ENCODE measurements around the gene NCF2.

Gene NCF2

DNA sequence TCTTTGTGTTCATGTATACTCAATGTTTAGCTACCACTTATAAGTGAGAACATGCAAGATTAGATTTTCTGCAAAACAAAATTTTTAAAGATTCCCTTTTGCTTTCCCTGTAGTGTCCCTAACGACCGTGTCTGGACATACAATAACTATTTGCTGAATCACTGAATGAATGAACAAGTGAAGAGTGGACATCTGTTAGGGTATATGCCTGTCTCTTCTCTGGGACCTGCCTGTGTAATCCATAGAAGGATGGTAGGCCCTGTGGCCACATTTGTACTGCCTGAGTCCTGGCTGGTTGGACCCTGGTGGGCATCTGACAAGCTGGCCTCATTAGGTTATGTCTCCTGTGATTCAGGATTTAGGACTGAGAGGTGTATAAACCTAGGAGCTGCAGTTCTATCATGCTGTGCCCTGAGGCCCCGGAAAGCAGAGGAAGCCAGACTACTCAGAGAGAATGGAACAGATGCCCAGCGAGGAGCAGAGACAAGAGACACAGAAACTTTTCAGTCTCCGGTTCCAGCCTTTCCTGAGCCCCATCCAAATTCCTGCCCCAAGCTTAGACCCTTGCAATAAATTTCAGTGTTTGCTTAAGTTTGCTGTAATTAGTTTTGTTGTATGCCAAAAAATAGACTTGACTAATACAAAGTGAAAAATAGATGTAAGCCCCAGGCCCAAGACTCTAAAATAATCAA is 7.5 kb upstream of the NCF2 start:
- DNase-seq (ENCODE audit: low spot score): no peak
- in situ Hi-C loops (cut with MboI; ENCODE audit: low sequenced_read_pairs, unreplicated experiment): no loop called here
- TF ChIP-seq, protein P1, sequence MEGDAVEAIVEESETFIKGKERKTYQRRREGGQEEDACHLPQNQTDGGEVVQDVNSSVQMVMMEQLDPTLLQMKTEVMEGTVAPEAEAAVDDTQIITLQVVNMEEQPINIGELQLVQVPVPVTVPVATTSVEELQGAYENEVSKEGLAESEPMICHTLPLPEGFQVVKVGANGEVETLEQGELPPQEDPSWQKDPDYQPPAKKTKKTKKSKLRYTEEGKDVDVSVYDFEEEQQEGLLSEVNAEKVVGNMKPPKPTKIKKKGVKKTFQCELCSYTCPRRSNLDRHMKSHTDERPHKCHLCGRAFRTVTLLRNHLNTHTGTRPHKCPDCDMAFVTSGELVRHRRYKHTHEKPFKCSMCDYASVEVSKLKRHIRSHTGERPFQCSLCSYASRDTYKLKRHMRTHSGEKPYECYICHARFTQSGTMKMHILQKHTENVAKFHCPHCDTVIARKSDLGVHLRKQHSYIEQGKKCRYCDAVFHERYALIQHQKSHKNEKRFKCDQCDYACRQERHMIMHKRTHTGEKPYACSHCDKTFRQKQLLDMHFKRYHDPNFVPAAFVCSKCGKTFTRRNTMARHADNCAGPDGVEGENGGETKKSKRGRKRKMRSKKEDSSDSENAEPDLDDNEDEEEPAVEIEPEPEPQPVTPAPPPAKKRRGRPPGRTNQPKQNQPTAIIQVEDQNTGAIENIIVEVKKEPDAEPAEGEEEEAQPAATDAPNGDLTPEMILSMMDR (IDR thresholded peaks at IDR 0.05; ENCODE audit: borderline replicate concordance, control extremely low read depth, extremely low read depth, insufficient read depth, missing control alignments): no peak

DNA sequence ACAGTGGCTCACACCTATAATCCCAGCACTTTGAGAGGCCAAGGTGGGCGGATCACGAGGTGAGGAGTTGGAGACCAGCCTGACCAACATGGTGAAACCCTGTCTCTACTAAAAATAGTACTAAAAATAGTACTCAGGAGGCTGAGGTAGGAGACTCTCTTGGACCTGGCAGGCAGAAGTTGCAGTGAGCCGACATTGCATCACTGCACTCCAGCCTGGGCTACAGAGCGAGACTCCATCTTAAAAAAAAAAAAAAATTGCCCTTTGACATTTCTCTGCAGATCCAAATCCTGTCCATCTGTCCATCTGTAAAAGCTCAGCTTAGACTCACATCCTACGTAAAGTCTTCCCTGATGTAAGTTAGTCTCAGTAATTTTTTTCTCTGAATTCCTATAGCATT is 6.2 kb upstream of the NCF2 start:
- no peak for DNase-seq (ENCODE audit: low spot score)

DNA sequence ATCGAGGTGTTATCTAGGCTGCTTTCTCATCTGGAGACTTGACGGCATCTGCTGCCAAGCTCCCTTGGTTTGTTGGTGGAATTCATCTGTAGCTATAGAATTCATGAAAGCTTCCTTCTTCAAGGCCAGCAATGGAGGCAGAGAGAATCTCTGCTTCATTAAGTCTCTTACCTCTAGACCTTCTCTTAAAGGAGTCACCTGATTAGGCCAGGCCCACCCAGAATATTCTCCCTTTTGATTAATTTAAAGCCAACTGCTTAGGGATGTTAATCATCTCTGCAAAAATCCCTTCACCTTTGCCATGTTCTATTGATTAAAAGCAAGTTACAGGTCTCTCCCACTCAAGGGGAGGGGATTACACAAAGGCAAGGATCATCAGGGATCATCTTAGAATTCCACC is 5.3 kb upstream of the NCF2 start:
- DNase-seq (ENCODE audit: low spot score): no peak
- TF ChIP-seq, protein P1 (IDR thresholded peaks at IDR 0.05; ENCODE audit: borderline replicate concordance, control extremely low read depth, extremely low read depth, insufficient read depth, missing control alignments): no peak
- in situ Hi-C loops (cut with MboI; ENCODE audit: low sequenced_read_pairs, unreplicated experiment): no loop called here

More for the DNA sequence above, 6.2 kb upstream of the NCF2 start:
- in situ Hi-C loops (cut with MboI; ENCODE audit: low sequenced_read_pairs, unreplicated experiment): no loop called here
- TF ChIP-seq, protein P1 (IDR thresholded peaks at IDR 0.05; ENCODE audit: borderline replicate concordance, control extremely low read depth, extremely low read depth, insufficient read depth, missing control alignments): no peak

DNA sequence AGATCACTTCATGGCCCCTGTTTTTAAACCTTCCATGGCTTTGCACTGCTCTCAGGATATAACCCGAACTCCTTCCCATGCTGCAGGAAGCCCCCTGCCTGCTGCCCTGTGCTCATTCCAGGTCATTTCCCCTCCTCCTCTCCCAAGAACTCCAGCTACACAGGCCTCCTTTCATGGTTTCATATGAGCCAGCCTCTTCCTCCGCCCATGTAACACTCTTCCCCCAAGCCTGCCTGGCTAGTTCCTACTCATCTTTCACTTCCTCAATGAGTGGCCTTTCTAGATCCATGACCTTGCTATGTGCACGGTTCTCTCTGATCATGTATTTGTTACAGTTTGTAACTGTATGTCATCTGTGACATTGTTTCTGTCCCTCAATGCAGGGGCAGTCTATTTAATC is 3.1 kb upstream of the NCF2 start:
- TF ChIP-seq, protein P1 (IDR thresholded peaks at IDR 0.05; ENCODE audit: borderline replicate concordance, control extremely low read depth, extremely low read depth, insufficient read depth, missing control alignments): no peak
- in situ Hi-C loops (cut with MboI; ENCODE audit: low sequenced_read_pairs, unreplicated experiment): no loop called here
- no peak for DNase-seq (ENCODE audit: low spot score)

DNA sequence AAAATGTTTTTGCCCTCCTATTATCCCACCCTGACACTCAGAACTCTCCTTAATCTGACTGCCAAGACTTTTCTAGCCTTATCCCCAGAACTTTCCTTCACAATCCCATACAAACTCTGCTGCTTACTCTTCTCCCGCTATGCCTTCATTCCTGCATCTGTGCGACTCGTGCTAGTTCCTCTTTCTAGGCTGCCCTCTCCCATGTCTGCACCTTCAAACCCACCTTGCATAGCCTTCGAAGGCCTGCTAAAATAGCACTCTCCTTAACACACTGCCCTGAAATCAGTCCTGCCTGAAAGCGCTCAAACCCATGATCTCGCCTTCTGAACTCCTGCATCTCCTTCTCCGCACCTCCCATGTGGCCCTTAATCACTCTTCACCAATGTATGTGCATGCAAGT is 2.5 kb upstream of the NCF2 start:
- in situ Hi-C loops (cut with MboI; ENCODE audit: low sequenced_read_pairs, unreplicated experiment): no loop called here
- no peak for DNase-seq (ENCODE audit: low spot score)
- TF ChIP-seq, protein P1 (IDR thresholded peaks at IDR 0.05; ENCODE audit: borderline replicate concordance, control extremely low read depth, extremely low read depth, insufficient read depth, missing control alignments): no peak

DNA sequence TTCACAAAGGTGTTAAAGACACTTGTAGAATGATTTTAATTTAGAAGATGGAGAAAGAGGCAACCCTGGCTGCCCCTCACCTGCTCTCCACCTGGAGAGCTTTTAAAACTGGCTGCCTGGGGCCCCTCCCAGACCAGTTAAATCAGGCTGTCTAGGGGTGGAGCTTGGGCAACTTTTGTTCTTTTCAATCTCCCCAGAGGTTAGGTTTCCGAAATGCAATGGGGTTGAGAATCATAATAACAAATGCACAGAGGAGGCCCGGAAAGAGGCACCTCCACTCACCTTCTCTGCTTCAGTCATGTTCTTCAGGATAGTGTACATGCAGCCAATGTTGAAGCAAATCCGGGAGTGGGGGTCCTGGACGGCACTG is 400 bp downstream of the NCF2 start:
- in situ Hi-C loops (cut with MboI; ENCODE audit: low sequenced_read_pairs, unreplicated experiment): no loop called here
- TF ChIP-seq, protein P1 (IDR thresholded peaks at IDR 0.05; ENCODE audit: borderline replicate concordance, control extremely low read depth, extremely low read depth, insufficient read depth, missing control alignments): no peak
- peak; percentile 56 for DNase-seq (ENCODE audit: low spot score)
